ENCODE data around the gene RORB.
A peak's percentile ranks its signal among the peaks of the same experiment; 100 is the strongest.
"Not testable (repeated sequence)": the region's sequence is repeated elsewhere in the genome, so short reads cannot be mapped to it uniquely, and the experiment has no call there.

RORB gene

GRCh38 chr9:74513221-74513620, 16.1 kb downstream of the RORB start:
- no peak for DNase-seq

DNA sequence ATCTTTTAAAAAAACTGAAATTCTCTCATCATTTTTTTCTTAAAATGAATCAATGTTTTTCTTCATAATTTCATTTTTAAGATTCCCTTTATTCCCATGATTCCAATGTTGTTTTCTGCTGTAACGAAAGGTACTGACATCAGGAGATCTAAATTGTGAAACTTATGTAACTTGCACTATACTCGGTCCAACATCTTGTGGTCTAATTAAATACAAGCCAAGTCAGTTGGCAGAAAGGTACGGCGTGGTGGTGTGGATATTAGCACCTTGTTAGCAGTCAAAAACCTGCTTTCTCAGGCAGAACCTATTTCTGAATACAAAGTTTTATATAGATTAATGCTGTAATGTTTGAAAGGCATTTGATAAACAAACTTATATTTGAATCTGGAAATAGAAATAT, 20.1 kb downstream of the RORB start:
- DNase-seq, result no peak

DNA sequence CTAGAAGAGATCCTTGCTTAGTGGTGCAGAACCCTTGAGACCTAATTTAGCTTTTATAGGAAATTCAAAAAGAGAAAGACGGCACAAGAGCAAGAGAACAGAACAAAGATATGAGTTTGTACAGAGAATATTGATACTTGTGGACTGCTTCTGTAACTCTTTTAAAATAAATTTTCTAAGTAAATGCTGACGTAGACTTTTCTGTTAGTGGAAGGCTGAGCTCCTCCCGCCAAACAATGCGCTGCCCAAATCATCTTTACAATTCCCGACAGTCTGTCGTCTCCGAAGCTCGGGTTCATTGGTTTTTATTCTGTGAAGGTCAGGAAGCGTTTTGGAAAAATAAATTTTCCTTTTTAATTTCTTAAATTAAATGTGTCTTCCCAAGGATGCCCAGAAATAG, 22.3 kb downstream of the RORB start:
- no peak for DNase-seq

GRCh38 chr9:74521009-74521408, 23.9 kb downstream of the RORB start:
- no peak for DNase-seq

GRCh38 chr9:74524289-74524688, 27.2 kb downstream of the RORB start:
- no peak for DNase-seq

DNA sequence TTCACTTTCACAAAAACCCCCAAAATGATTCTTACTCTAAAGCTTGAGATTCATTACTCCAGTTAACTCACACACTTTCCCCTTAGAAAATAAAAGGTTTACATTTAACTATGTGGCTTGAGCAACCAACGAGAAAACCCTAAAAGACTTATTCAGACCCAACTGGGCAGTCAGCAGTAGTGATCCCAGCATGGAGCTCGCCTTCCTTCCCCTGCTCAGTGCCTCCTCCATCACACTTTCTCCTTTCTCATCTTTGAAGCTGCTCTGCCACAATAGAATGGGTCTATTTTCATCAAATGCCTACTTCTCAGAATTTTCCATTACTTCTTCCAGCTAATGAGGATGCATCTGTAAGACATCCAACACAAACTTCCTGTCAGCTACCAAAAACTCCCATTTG, 29.1 kb downstream of the RORB start:
- DNase-seq, result no peak

GRCh38 chr9:74527718-74528117, 30.6 kb downstream of the RORB start:
- DNase-seq, result no peak

- no peak for DNase-seq
Measured at GRCh38 chr9:74528207-74528606, 31.1 kb downstream of the RORB start.

- DNase-seq, result not testable (repeated sequence)
Measured at GRCh38 chr9:74530458-74530857, 33.3 kb downstream of the RORB start.

DNA sequence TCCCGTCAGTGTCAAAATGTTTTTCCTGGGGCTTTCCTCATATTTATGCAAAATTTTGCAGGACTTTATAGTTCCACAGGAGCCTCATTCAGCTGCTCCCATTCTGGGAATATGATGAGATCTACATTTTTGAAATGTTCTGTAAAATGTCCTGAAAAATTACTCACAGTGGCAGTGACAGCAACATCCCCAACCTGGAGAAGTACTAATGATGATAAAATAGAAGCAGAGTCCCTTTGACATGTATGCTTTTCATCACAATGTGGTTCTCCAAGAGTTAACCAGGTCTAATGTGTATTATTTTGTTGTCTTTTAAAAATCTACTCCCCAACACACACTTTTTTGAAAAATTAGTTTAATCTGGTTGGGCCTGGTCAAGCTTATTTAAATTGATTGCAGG, 36.1 kb downstream of the RORB start:
- DNase-seq, result no peak

DNA sequence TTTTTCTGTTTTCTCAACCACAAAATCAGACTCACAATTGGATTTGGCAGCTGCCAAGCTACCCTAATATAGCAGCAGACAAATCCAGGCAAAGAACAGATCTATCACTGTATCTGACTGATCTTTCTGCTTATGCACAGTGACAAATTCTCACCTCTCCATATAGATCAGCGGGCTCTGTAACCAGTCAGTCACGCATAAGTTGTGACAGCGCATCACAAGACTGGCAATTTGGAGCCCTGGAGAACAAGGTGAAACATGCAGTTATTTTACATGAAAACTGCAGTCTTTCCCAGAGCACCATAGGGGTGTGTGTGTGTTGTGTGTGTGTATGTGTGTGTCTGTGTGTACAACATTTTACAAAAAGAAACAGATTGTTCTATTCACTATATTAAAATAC, 37.7 kb downstream of the RORB start:
- DNase-seq, result no peak

DNA sequence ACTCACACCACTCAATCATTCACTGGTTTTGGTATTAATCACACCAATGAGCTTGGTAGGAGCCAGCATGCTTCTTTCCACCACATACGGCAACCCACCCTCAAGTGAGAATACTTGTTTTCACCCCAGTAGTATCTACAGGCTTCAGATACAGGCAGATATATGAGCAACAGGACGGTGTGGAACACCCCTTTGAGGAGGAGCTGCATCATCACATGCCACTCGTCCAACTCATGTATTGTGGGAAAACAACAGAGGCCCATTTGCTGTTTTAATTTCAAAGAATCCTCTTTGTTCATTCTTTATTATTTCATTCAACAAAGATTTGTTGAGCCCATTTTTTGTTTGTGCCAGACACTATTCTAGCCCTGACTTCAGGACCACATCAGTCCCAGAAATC, 46.0 kb downstream of the RORB start:
- DNase-seq, result peak in 5 of 51 donors; percentile 5 to 44 (median 27)

DNA sequence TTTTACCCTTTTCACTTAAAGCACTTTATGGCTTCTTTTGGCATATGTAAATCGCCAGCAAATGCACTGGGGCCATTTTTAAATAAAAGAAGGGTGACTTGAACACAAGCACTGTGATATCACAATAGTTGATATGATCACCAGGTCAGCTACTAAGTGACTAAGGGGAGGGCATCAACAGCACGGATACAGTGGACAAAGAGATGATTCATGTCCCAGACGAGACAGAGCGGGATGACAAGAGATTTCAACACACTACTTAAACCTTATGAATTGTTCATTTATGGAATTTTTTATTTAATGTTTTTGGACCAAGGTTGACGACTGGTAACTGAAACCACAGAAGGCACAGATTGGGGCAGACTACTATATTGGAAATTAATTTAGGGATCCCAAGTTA, 54.1 kb downstream of the RORB start:
- no peak for DNase-seq

DNA sequence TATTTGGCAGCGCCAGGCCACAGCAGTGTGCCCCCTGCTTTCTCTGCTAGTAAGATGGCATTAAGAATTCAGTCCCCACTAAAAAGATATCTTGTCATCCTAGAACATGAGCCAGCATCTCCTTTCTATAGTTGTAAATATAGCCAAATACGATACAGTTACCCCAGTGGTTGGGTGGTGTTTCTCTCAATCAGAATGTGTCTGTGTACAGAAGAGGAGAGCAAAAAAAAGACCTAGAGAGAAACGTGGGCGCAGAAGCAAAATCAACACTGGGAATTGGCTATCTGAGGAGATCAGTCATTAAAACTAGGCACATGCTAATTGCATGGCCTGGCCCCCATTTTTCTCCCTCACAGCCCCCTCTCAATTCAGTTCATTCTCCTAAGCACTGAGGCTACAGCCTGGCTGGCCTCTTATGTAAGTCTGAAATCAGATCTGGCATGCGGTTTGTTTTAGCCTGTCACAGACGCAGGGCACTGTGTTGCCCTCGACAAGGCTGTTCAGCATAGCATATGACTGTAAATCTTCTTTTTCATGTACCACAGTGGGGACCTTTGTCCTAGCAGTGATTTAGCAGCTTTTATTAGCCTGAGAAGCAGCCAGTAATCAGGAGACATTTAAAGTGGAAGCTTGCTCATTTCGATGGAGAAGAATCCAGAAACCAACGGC, 57.8 kb downstream of the RORB start:
- peak in 19 of 51 donors; percentile 2 to 43 (median 19) for DNase-seq

DNA sequence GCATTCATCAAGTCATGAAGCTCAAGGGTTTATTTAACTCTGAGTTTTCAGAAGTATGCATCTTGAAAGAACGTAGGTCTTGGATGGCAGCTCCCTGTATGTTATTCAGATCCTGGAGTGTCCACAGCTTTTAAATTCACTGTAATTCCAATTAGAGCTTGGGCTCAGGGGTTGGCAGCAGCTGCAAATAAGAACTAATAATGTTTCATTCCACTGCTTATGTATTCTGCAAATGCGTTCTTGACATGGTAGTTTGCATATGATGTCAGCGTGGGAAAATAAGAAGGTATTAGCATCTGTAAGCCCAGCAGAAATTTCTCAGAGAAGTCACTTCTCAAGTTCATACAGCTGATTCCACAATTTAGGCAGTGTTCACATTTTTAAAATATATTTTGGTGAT, 58.4 kb downstream of the RORB start:
- DNase-seq, result no peak

- DNase-seq, result no peak
Measured at GRCh38 chr9:74556685-74557084, 59.5 kb downstream of the RORB start.

- peak in 1 of 51 donors; percentile 13 for DNase-seq
Measured at GRCh38 chr9:74557571-74557970, 60.4 kb downstream of the RORB start.

DNA sequence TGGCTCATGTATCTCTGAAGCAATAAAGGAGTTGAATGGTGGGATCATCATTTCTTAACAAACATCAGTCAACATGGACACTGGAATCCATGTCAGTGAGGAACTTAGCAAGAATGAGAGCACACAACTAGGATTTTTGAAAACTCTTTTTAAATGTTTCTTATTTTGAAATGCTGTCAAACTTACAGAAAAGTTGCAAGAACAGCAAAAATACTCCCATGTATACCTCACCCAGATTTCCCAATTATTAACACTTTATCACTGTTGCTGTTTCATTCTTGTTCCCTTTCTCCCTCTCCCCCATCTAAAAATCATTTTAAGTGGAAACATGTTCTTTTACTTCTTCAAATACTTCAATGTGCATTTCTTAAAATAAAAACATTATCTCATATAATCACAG, 65.5 kb downstream of the RORB start:
- no peak for DNase-seq

DNA sequence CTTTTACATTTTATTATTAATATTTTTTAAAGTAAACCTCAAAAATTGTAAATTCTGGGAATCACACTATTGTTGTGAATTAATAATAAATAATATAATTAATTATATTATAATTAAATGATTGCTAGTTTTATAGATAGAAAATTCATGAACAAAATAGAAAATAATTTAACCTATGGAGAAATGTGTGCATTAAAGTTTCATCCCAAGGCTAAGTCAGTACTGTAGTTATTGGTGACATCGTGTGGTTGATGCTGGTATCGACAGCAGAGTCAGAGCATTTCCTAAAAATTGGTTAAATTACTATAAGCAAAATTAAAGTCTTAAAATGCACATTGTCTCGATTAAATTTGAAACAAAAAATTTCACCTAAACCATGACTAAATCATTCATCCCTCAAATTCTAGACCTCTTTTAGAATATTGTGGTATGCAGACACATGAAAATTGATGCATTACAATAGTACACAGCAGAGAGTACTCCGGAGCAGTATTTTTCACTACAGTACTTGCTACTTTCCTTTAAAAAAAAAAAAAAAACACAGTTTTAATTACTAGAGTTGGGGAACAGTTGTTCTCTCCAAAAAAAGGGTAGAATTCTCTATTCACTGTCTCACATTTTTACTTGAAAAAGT, 73.9 kb downstream of the RORB start:
- DNase-seq, result peak in 9 of 51 donors; percentile 1 to 29 (median 10)

- no peak for DNase-seq
Measured at GRCh38 chr9:74573640-74574191, 76.6 kb downstream of the RORB start.

DNA sequence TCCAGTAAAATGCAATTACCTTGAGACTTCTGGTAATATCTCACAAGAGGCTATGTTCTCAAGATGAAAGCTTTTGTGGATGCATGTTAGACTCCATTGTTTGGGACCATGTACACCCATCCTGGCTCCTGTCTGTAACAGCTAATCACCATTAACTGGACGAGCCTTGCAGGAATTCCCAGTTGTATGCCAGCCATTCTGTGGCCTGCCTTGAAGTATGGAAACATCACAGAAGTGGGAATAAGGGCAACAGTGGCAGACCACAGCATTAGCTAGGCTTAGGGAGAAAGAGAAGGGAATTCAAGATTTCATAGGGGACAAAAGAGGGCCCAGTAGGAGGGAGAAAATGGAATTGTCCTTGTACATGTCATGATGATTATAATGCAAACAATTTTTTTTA, 79.0 kb downstream of the RORB start:
- DNase-seq, result no peak

- no peak for DNase-seq
Measured at GRCh38 chr9:74577956-74578355, 80.8 kb downstream of the RORB start.

DNA sequence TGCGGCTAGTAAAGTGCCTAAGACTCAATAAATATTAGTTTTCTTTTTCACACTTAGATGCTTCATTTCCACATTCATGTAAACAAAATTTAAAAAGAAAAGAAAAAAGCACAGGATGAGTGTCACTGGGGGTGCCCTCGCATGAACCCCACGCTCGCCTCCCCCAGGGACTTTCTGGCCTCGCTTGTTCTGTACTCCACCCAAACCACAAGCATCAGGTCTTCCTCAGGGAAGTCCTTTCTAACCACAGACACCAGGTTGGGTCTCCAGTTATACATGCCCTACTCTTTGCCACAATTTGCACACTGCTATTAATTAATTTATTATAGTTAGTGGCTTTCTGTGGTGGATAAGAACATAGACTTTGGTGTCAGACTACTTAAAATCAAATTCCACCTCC, 92.4 kb downstream of the RORB start:
- no peak for DNase-seq

All from hypothalamus (tissue), 51 donors.